ENCODE results near the gene P4HA3.

Gene P4HA3

GRCh38 chr11:74326665-74327064, 15.2 kb upstream of the P4HA3 start:
- TF ChIP-seq EZH2phosphoT487 (IDR thresholded peaks at IDR 0.05; ENCODE audit: borderline replicate concordance, low read length) (no peak), CTCF (IDR thresholded peaks at IDR 0.05; ENCODE audit: low read depth, low read length, poor library complexity, severe bottlenecking) (no peak)
- H3K27ac ChIP-seq (ENCODE audit: low read depth, low read length), result no peak overlapping the region
- H3K79me2 ChIP-seq (ENCODE audit: control insufficient read depth, low read length), result no peaks in the 10 kb centered on the region
- H3F3A ChIP-seq (ENCODE audit: control insufficient read depth, insufficient read depth), result no peaks in the 10 kb centered on the region
- H3K36me3 ChIP-seq (ENCODE audit: control insufficient read depth, low read length), result no peaks in the 10 kb centered on the region
- H3K4me3 ChIP-seq (ENCODE audit: low read length), result no peak overlapping the region
- H4K20me1 ChIP-seq (ENCODE audit: control insufficient read depth, insufficient read depth, low read depth, low read length), result no peaks in the 10 kb centered on the region
- no peaks in the 10 kb centered on the region for H3K9me2 ChIP-seq (replicated peaks; ENCODE audit: control insufficient read depth, low read length)
- no peaks in the 10 kb centered on the region for H3K4me1 ChIP-seq (ENCODE audit: control insufficient read depth, low read length)
- H3K4me2 ChIP-seq (ENCODE audit: low read length), result no peak overlapping the region
- H3K9me3 ChIP-seq (ENCODE audit: control insufficient read depth, insufficient read depth, low read length), result no peaks in the 10 kb centered on the region
- H3K27me3 ChIP-seq (ENCODE audit: control insufficient read depth, low read length), result peaks cover 7% of the 10 kb centered on the region

DNA sequence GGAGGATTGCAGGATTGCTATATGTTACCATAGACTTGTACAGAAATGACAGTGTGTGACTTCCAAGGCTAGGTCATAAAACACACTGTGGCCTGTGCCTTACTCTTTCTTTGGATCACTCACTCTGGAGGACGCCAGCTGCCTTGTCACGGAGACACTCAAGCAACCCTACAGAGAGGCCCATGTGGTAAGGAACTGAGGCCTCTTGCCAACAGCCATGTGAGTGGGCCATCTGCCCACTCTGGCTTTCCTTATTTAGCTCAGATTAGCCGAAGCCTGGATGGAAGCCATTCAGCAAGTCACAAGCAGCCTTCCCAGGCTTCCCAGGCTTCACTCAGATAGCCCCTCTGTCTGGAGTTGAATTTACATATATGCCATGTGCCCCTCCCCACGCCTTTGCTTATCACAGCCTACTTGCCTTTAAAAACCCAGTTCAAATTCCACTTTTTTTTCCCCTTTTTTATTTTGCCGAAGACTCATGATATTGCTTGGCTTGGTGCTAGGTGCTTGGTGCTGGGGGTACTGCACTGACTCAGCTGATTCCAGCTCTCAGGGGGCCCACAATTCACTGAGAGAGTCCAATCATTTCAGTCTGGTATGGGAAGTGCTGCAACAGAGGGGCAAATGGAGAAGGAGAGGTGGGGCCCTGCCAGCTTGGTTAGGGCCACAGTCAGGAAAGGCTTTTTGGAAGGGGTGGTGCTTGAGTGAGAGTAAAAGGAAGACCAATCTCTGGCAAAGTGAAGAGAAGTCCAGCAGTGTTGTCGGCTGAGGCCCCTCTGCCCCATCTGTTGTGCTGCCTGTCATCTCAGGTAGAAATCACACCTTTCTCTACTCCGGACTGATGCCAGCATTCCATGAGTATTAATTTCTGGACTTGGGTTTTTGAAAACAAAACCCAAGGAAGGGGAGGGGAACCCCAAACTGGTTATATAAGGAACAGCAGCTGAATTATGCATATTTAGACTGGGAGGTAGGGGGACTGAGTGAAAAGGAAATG, 14.5 kb upstream of the P4HA3 start:
- Histone ChIP-seq H3F3A (ENCODE audit: control insufficient read depth, insufficient read depth) (no peaks in the 10 kb centered on the region), H3K36me3 (ENCODE audit: control insufficient read depth, low read length) (no peaks in the 10 kb centered on the region), H3K4me3 (ENCODE audit: low read length) (no peak overlapping the region), H3K4me1 (ENCODE audit: control insufficient read depth, low read length) (no peaks in the 10 kb centered on the region), H3K79me2 (ENCODE audit: control insufficient read depth, low read length) (no peaks in the 10 kb centered on the region), H4K20me1 (ENCODE audit: control insufficient read depth, insufficient read depth, low read depth, low read length) (no peaks in the 10 kb centered on the region), H3K9me2 (replicated peaks; ENCODE audit: control insufficient read depth, low read length) (no peaks in the 10 kb centered on the region), H3K9me3 (ENCODE audit: control insufficient read depth, insufficient read depth, low read length) (no peaks in the 10 kb centered on the region), H3K27me3 (ENCODE audit: control insufficient read depth, low read length) (peaks cover 7% of the 10 kb centered on the region), H3K27ac (ENCODE audit: low read depth, low read length) (no peak overlapping the region), H3K4me2 (ENCODE audit: low read length) (no peak overlapping the region)
- TF ChIP-seq CTCF (IDR thresholded peaks at IDR 0.05; ENCODE audit: low read depth, low read length, poor library complexity, severe bottlenecking) (no peak), EZH2phosphoT487 (IDR thresholded peaks at IDR 0.05; ENCODE audit: borderline replicate concordance, low read length) (no peak)

DNA sequence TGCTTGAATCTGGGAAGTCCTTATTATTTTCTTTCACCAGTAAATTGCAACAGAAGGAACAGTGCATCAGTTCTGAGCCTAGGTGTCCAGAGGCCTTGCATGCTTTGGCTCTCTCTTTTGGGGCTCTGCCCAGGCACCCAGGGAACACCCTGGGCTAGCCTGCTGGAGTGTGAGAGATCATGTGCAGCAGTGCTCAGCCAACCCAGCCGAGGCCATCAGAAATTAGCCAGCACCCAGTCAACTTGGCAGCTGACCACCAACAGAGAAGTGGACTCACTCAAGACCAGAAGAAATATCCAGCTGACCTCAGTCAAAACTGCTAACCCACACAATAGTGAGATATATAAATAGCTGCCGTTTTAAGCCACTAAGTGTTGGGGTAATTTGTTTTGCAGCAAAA, 11.2 kb upstream of the P4HA3 start:
- Histone ChIP-seq H3K36me3 (ENCODE audit: control insufficient read depth, low read length) (no peaks in the 10 kb centered on the region), H3K79me2 (ENCODE audit: control insufficient read depth, low read length) (no peaks in the 10 kb centered on the region), H3K4me3 (ENCODE audit: low read length) (no peak overlapping the region), H3K4me1 (ENCODE audit: control insufficient read depth, low read length) (no peaks in the 10 kb centered on the region), H3K27me3 (ENCODE audit: control insufficient read depth, low read length) (peaks cover 7% of the 10 kb centered on the region), H3K9me2 (replicated peaks; ENCODE audit: control insufficient read depth, low read length) (no peaks in the 10 kb centered on the region), H3K9me3 (ENCODE audit: control insufficient read depth, insufficient read depth, low read length) (no peaks in the 10 kb centered on the region), H4K20me1 (ENCODE audit: control insufficient read depth, insufficient read depth, low read depth, low read length) (no peaks in the 10 kb centered on the region), H3K4me2 (ENCODE audit: low read length) (no peak overlapping the region), H3K27ac (ENCODE audit: low read depth, low read length) (no peak overlapping the region), H3F3A (ENCODE audit: control insufficient read depth, insufficient read depth) (no peaks in the 10 kb centered on the region)
- TF ChIP-seq CTCF (IDR thresholded peaks at IDR 0.05; ENCODE audit: low read depth, low read length, poor library complexity, severe bottlenecking), result no peak

Measured in DOHH2 (cell line).